Measurements from ENCODE around the gene ANKRD39. TPM values are rescaled to one million over a fixed set of nuclear protein-coding genes. Genes with fewer than 3 reads are reported as not detected.

The ANKRD39 gene
- total and polyA plus RNA-seq, 2 of the 4 experiments (the other 2 are of a cell fraction): 12.5 to 17.0 TPM

DNA sequence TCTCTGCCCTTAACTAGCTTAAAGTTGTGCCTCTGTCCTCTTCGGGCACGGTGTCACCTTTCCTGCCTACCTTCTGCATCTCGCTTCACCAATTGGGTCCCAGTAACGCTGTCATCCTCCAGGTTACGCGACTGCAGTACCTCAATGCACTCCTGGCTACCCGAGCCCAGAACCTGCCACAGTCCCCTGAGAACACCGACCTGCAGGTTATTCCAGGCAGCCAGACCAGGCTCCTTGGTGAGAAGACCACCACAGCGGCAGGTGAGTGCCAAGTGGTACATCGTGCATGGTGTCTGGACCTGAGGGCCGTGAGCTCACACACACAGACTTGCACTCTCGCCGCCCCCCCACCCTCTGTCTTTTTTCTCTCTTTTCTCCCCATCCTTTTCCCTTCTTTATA lies 28.9 kb downstream of the ANKRD39 start:
- no peak overlapping the region for H2AFZ ChIP-seq (replicated peaks; ENCODE audit: low read length, poor library complexity)
- H4K8ac ChIP-seq (ENCODE audit: low read depth in 2 of 2, low read length in 2 of 2): no peak overlapping the region
- H4K20me1 ChIP-seq (ENCODE audit: insufficient read depth, low read length): peaks cover 9% of the 10 kb centered on the region; the same call in 1 of the 2 replicates
- no peak for DNase-seq
- H3K4me3 ChIP-seq (ENCODE audit: insufficient read depth, low read depth, low read length): no peak overlapping the region
- H4K5ac ChIP-seq (ENCODE audit: low read depth, low read length): no peak overlapping the region
- peaks cover 5 to 12% of the 10 kb centered on the region in 2 experiments; a peak in 3 of 4 replicates for H3K79me1 ChIP-seq (ENCODE audit: low read depth in 1 of 2, low read length in 2 of 2)
- in situ Hi-C loops (cut with MboI; ENCODE audit: low sequenced_read_pairs) (no loop called here), dilution Hi-C loops (cut with HindIII; ENCODE audit: low sequenced_read_pairs, unreplicated experiment) (no loop called here), intact Hi-C loops (cut with micrococcal nuclease) (no loop called here)
- no peak for ATAC-seq (ENCODE audit: low read depth)
- H3K4ac ChIP-seq (ENCODE audit: low read depth, low read length): no peak overlapping the region
- H2BK15ac ChIP-seq (ENCODE audit: low read depth, low read length): no peak overlapping the region
- no peak overlapping the region for H2AK5ac ChIP-seq (ENCODE audit: low read depth, low read length)
- no peak overlapping the region for H3K27ac ChIP-seq (ENCODE audit: insufficient read depth, low read length)
- H3K14ac ChIP-seq (replicated peaks; ENCODE audit: low read depth, low read length): no peak overlapping the region
- 94% methylated on average over 7 of the region's 13 CpGs; no CpG with 5 or more reads in 1 of the 2 experiments for WGBS, 2 experiments (ENCODE audit: extremely low coverage in 2 of 2, insufficient read length in 1 of 2)
- no peak overlapping the region for H3K56ac ChIP-seq (ENCODE audit: extremely low read depth, insufficient read depth, low read length)
- H3K9me1 ChIP-seq (ENCODE audit: insufficient read depth, low read length): peaks cover 17% of the 10 kb centered on the region; the same call in 1 of the 2 replicates
- no peak overlapping the region for H3K23ac ChIP-seq (ENCODE audit: low read depth, low read length)
- peaks cover 29% of the 10 kb centered on the region for H3K36me3 ChIP-seq (ENCODE audit: control insufficient read depth, insufficient read depth, low read length)
- H2AK9ac ChIP-seq (replicated peaks; ENCODE audit: low read depth, low read length, poor library complexity): no peak overlapping the region
- no peak overlapping the region for H4K91ac ChIP-seq (ENCODE audit: insufficient read depth, low read depth, low read length)
- H2BK5ac ChIP-seq (ENCODE audit: low read depth, low read length, poor library complexity, severe bottlenecking): no peak overlapping the region
- H2BK120ac ChIP-seq (ENCODE audit: low read depth, low read length): no peak overlapping the region
- H3K4me1 ChIP-seq (ENCODE audit: control insufficient read depth, insufficient read depth, low read length): peaks cover 13% of the 10 kb centered on the region; the same call in 1 of the 2 replicates
- H3K18ac ChIP-seq (ENCODE audit: low read depth, low read length): no peak overlapping the region
- no peak overlapping the region for H3K9ac ChIP-seq (ENCODE audit: low read depth, low read length)
- H3K9me3 ChIP-seq (ENCODE audit: control insufficient read depth, insufficient read depth, low read length): no peaks in the 10 kb centered on the region
- CTCF ChIA-PET: no interaction called here
- POLR2A ChIA-PET (ENCODE audit: unreplicated experiment): no interaction called here
- H2BK20ac ChIP-seq (ENCODE audit: low read depth, low read length): no peak overlapping the region
- TF ChIP-seq, protein P1, sequence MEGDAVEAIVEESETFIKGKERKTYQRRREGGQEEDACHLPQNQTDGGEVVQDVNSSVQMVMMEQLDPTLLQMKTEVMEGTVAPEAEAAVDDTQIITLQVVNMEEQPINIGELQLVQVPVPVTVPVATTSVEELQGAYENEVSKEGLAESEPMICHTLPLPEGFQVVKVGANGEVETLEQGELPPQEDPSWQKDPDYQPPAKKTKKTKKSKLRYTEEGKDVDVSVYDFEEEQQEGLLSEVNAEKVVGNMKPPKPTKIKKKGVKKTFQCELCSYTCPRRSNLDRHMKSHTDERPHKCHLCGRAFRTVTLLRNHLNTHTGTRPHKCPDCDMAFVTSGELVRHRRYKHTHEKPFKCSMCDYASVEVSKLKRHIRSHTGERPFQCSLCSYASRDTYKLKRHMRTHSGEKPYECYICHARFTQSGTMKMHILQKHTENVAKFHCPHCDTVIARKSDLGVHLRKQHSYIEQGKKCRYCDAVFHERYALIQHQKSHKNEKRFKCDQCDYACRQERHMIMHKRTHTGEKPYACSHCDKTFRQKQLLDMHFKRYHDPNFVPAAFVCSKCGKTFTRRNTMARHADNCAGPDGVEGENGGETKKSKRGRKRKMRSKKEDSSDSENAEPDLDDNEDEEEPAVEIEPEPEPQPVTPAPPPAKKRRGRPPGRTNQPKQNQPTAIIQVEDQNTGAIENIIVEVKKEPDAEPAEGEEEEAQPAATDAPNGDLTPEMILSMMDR (conservative IDR thresholded peaks at IDR 0.05; ENCODE audit: low read depth, low read length): no peak
- no TSS peak for BruUV-seq (replicated peaks)
- H3K27me3 ChIP-seq (ENCODE audit: control insufficient read depth, insufficient read depth, low read length): no peaks in the 10 kb centered on the region
- H3K4me2 ChIP-seq (ENCODE audit: low read depth, low read length): no peak overlapping the region

Measured in IMR-90 (cell line).